GM19099 (cell line): ENCODE measurements around the gene ERGIC1.

ENCODE experiments used
- POLR2A ChIP-seq: IDR thresholded peaks from 3 replicates; pipeline ENCODE4 v1.6.1; 2011; ENCODE audit warnings: low read depth; ENCODE audit not compliant: insufficient read length; ENCODE audit errors: extremely low read depth

Gene ERGIC1

DNA sequence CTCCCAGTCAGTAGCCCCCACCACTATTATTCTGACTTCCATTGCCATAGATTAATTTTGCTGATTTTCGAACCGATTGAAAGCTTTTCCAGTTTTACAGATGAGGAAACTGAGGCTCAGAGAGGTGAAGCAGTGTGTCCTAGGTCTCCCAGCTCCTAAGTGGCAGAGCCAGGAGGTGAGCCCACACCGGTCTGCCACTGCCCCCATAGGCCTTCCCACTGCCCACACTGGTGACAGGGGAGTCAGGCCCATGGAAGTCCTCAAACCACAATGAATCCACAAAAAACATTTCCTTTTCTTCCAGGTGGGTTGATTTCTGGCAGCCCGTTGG, 70.2 kb downstream of the ERGIC1 start:
- TF ChIP-seq POLR2A, result no peak

DNA sequence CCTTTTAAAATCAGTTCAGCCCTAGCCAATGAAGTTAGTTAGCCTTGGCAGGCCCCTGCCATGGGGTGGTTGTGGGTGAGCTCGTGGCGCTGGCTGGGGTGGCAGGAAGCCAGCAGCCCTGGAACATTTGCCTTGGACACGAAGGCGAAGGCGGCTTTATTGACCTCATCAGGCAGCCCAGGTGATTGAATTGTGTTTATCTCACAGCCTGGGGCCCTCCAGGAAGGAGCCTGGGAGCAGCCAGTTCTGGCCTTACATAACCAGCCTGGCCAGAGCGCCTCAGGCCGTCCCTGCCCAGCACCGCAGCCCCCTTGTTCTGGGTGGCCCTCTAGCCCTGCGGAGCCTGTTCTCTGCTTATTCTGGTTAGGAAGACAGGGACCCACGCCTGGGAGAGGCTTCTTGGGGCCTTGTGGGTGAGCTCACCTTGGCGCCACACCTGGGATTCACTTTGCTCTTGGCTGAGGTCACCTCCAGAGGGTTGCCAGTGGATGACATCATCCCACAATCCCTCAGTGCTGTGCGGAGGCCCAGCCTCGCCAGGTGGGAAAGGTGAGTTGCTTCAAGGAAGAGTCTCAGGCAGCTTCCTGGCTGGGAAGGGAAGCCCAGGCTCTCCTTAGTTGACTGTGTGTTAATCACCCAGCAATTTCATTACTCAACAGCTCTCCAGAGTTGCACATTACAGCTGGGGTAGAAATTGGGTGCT, 70.7 kb downstream of the ERGIC1 start:
- no peak for TF ChIP-seq POLR2A

DNA sequence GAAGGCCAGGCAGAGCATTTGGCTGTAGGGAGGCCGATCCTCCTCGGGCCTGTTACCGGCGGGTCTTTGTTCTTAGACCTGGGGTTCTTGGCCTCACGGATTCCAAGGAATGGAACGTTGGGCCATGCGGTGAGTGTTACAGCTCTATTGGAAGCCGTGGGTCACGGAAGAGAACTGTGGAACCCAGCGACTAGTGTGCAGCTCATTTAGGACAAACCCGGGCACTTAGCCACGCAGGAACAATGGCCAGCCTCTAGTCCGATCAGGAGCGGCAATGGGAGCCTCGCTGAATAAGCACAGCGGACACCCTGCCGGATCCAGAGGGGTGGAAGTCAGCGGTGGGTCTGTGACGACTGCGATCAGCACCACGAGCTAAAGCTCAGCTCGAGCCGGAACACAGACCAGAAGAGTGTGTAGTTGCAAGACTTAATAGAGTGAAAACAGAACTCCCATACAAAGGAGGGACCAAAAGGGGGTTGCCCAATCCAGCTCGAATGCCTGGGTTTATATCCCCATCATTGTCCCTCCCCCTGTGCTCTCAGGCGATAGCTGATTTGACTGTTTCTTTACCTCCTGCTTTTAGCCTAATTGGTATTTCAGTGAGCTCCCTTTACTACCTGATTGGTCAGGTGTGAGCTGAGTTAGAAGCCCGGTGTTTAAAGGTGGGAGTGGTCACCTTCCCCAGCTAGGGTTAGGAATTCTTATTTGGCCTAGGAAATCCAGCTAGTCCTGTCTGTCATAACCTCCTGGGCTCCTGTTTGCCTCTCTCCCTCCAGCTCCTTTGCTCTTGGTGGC, 71.5 kb downstream of the ERGIC1 start:
- no peak for TF ChIP-seq POLR2A

- no peak for TF ChIP-seq POLR2A
Observed at GRCh38 chr5:172906436-172906835, 72.4 kb downstream of the ERGIC1 start.

DNA sequence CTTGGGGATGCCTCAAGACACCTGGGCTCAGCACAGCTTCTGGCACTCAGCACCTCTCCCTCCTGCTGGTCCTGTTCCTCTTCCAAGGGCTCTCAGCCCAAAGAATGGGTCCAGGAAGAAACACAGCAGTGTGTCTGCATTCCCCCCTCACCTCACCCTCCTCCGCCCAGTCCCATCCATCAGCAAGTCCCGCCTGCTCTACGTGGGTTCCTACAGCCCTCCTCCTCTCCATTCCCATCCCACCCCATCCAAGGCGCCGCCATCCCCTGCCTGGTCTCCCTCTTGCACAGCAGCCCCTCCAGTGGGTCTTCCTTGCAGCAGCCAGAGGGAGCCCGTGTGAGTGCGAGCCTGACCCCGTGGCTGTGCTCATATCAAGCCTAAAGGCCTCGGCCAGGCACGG, 72.8 kb downstream of the ERGIC1 start:
- no peak for TF ChIP-seq POLR2A

- no peak for TF ChIP-seq POLR2A
Observed at GRCh38 chr5:172907657-172908056, 73.6 kb downstream of the ERGIC1 start.

DNA sequence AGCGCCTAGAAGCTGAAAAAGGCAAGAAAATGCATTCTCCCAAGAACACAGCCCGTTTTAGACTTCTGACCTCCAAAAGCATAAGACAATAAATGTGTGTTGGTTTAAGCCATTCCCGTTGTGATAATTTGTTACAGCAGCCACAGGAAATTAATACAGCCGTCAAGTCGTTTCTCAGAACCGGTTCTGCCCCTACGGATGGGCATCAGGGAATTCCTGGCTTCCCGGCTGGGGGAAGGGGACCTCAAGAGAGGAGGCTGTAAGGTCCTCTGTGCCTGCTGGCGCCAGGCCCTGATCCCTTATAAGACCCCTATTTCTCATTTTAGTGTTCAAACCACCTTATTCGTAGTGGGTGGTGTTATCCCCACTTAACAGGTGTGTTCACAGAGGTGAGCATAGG, 74.6 kb downstream of the ERGIC1 start:
- no peak for TF ChIP-seq POLR2A

- no peak for TF ChIP-seq POLR2A
Observed at GRCh38 chr5:172909931-172910502, 76.0 kb downstream of the ERGIC1 start.

DNA sequence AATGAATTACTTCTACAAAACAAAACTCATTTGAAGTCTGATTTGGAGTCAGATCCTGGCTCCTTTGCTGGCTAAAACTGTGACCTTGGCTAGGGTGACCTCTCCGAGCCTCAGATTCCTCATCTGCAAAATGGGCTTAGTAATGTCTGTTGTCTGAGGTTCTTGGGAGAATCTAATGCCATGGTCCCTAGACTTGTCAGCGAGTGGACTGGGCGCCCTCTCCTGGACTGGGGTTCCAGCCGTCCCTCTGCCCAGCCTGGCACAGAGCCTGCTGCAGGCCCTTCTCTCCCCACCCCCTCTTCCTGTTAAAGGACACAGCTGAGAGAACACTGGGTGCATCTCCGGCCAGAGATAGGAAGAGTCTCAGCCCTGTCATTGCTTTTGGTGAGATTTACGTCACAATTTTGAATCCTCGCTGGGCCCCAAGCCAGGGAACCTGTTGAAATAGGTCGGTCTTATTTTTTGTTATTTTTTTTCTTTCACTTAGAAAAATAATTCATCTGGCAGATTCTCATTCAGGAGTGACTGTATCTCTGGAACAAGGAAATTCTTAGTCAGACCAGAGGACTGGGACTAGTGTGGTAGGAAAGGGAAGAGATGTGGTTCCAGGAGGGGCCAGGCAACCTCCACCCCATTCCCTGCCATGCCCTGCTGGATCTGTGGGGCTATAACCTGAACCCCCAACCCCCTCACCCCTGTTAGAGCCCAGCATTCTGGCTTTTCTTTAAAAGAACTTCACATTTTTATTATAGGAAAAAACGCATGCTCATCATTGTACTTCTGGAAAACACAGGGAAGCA, 77.0 kb downstream of the ERGIC1 start:
- no peak for TF ChIP-seq POLR2A

GRCh38 chr5:172911628-172911880, 77.5 kb downstream of the ERGIC1 start:
- TF ChIP-seq POLR2A, result no peak

DNA sequence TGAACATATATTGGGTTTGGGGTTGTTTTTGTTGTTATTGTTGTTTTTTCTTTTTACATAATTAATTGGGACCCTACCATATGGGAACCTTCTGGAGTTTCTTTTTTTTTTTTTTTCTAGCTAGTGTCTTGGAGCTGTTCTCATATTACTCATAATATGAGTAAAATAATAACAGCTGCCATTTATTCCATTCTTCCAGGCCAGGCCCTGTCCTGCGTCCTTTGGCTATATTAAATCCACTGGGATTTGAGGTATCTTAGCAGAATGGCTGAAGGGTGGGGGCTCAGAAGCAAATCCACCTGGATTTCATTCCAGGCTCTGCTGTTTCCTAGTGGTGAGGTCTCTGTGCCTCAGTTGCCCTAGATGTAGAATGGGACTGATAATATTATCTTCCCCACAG, 77.9 kb downstream of the ERGIC1 start:
- TF ChIP-seq POLR2A, result no peak

DNA sequence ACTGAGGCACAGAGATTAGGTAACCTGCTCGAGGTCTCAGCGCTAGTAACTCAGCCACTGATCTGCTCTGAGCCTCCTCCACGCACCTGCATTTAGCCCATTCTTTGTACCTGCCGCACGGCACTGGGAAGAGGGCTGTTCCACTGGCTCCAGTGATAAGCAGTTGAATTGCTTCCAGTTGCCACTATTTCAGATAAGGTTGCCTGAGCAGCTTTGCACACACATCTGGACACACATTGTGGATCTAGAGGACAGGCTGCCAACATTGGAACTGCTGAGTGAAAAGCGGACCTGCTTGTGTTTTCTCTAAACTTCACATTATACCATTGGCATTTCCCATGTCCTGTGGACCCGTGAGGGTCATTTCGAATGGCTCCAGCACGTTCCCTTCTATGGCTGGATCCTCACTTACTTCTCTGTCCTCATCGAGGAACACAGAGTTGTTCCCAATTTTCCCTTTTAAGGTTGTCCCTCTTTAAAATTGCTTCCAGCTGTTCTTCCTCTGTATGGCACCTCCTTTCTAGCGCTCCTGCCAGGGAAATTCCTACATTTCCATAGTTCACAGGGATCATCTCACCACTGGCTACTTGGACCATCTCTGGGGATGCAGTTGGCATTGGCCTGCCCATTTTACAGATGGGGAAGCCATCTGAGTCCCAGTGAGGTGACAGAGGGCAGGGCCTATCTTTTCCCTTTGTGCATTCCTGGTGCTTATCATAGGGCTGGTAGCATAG, 79.2 kb downstream of the ERGIC1 start:
- TF ChIP-seq POLR2A, result no peak

GRCh38 chr5:172915514-172915913, 81.5 kb downstream of the ERGIC1 start:
- no peak for TF ChIP-seq POLR2A

DNA sequence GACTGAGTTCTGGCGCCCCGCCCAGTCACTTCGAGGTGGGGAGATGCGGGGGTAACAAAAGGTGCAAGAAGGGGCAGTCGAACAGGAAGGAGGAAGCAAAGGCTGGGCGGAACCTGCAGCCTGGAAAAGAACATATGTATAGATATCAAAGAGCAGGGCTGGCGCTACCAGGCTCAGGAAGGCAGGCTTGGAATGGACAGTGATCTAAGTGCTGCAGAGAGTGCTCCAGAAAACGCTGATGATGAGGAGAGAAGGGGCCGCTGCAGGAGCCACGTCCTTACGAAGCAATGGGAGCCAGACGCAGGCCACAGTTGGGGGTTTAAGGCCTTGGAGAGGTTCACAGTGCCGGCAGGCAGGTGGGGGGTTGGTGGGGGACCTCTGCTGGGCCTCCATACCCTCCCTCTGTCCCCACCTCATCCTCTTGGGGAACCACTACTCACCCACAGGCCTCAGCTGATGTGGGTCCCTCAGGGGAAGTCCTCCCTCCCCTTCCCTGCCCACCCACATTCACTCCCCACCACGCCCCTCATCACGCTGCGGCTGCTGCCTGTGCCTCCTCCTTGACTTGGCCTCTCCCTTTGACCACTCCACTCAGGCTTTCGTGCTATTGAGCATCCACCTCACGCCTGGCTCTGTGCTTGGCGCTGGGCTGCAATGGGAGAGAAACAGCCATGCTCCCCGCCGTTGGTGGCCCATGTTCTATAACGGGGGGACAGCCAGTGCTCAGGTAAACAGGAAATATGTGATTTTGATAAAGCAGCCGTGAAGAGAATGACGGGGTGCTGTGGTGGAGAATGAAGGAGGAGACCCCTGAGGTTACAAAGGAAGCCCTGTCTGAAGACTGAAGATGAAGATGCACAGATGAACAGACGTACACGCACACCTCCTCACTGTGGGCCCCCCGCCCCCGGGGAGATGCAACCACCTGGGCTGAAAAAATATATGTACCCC, 84.6 kb downstream of the ERGIC1 start:
- no peak for TF ChIP-seq POLR2A
